Lung (tissue), 12 donors: Measurements from ENCODE around the gene ABHD12. TPM values are rescaled to one million over a fixed set of nuclear protein-coding genes. Genes with fewer than 3 reads are reported as not detected.
"Not testable (repeated sequence)": the region's sequence is repeated elsewhere in the genome, so short reads cannot be mapped to it uniquely, and the experiment has no call there.

Source experiments
- ATAC-seq: fragments of 200-7000 bp; cut with Tn5 transposase; one replicate; pipeline ENCODE4 v1.9.1; 2020; ENCODE audit warnings: moderate number of reproducible peaks; ENCODE audit not compliant: insufficient read depth, low FRiP score
- DNase-seq, 3 donors: peaks; one replicate each; pipeline ENCODE4 v3.0.0-alpha.2; 2013 to 2017
- H3K27ac ChIP-seq, 2 donors: one replicate each; pipeline ENCODE4 v1.5.1; 2013; ENCODE audit warnings: mild to moderate bottlenecking in 2 of 2, moderate library complexity in 2 of 2, control low read depth in 1 of 2, inconsistent platforms in 1 of 2, low read depth in 1 of 2, low read length in 1 of 2
- H3K27me3 ChIP-seq, 3 donors: one replicate each; pipeline ENCODE4 v1.5.1; 2013; ENCODE audit warnings: low read length in 2 of 3; ENCODE audit not compliant: control insufficient read depth in 3 of 3, insufficient read depth in 3 of 3
- H3K36me3 ChIP-seq, 4 donors: one replicate each; pipeline ENCODE4 v1.5.1; 2013; ENCODE audit warnings: low read length in 4 of 4, mild to moderate bottlenecking in 1 of 4, moderate library complexity in 1 of 4; ENCODE audit not compliant: control insufficient read depth in 4 of 4, insufficient read depth in 4 of 4
- H3K4me1 ChIP-seq, 5 donors: one replicate each; pipeline ENCODE4 v1.5.1; 2013; ENCODE audit warnings: low read length in 5 of 5, mild to moderate bottlenecking in 2 of 5, moderate library complexity in 1 of 5; ENCODE audit not compliant: control insufficient read depth in 5 of 5, insufficient read depth in 5 of 5
- H3K4me3 ChIP-seq: one replicate; pipeline ENCODE4 v1.5.1; 2013; ENCODE audit warnings: mild to moderate bottlenecking, control low read depth, moderate library complexity
- H3K9ac ChIP-seq, 2 donors: one replicate each; pipeline ENCODE4 v1.5.1; 2013; ENCODE audit warnings: low read length in 2 of 2, control low read depth in 1 of 2; ENCODE audit not compliant: insufficient read depth in 1 of 2
- H3K9me3 ChIP-seq, 4 donors: one replicate each; pipeline ENCODE4 v1.5.1; 2013; ENCODE audit warnings: low read length in 3 of 4, mild to moderate bottlenecking in 1 of 4, moderate library complexity in 1 of 4; ENCODE audit not compliant: control insufficient read depth in 4 of 4, insufficient read depth in 3 of 4
- CTCF ChIP-seq: IDR thresholded peaks from 2 replicates; pipeline ENCODE4 v1.5.1; 2012; ENCODE audit warnings: mild to moderate bottlenecking; ENCODE audit errors: control extremely low read depth, extremely low read depth
- WGBS, 2 donors: extraction: QIAGEN DNeasy Blood & Tissue Kit; methylation state at CpG; one replicate each; pipeline ENCODE4 v1.1.7; 2013; 5-methylcytosine and 5-hydroxymethylcytosine counted together
- polyA plus RNA-seq, 2 donors: library from polyadenylated mRNA; stranded (reverse); fragments of 200-250 nt; gene quantifications; one replicate each; pipeline ENCODE4 v1.2.1, GENCODE V29; 2013
- total RNA-seq, 2 donors: library from RNA; depleted of rRNA in 1 of 2; stranded (reverse); fragments of >200 nt in 1 of 2; gene quantifications; one replicate each; pipeline ENCODE4 v1.2.1, GENCODE V29; 2014 to 2021
- donor health status: control.
- donor health status: control.
- donor health status: Bipolar disorder and iron deficiency.
- donor health status: healthy.
- donor health status: DM: yes; HTN: yes; CAD: no.

Gene ABHD12
- total and polyA plus RNA-seq, 4 donors: 34.3 to 58.1 (median 44.6) TPM

- WGBS, 2 donors: 95 to 99% methylated on average over 6 of the region's 6 CpGs
- TF ChIP-seq CTCF: no peak
Observed at GRCh38 chr20:25269833-25270170, 120.8 kb downstream of the ABHD12 start.

GRCh38 chr20:25269057-25269832 lies 121.4 kb downstream of the ABHD12 start:
- DNase-seq (no peak), ATAC-seq (no peak)
- Histone ChIP-seq H3K27ac (no peak overlapping the region), H3K9ac (no peak overlapping the region), H3K4me1 (no peaks in the 10 kb centered on the region), H3K9me3 (no peaks in the 10 kb centered on the region), H3K4me3 (no peak overlapping the region), H3K27me3 (no peaks in the 10 kb centered on the region), H3K36me3 (peaks cover 0 to 31% (median 11%) of the 10 kb centered on the region in 4 donors)
- 89 to 92% methylated on average over 11 of the region's 11 CpGs for WGBS, 2 donors
- no peak for TF ChIP-seq CTCF

More at GRCh38 chr20:25269833-25270170, 120.8 kb downstream of the ABHD12 start:
- ATAC-seq: no peak
- H3K4me3 ChIP-seq: no peak overlapping the region
- H3K27ac ChIP-seq: no peak overlapping the region
- H3K36me3 ChIP-seq: peaks cover 0 to 36% (median 11%) of the 10 kb centered on the region in 4 donors
- no peak overlapping the region for H3K9ac ChIP-seq
- DNase-seq: peak in 1 of 3 donors; percentile 11
- H3K4me1 ChIP-seq: no peaks in the 10 kb centered on the region
- H3K9me3 ChIP-seq: no peaks in the 10 kb centered on the region
- H3K27me3 ChIP-seq: no peaks in the 10 kb centered on the region

- H3K4me3 ChIP-seq, H3K9me3 ChIP-seq, H3K9ac ChIP-seq, ATAC-seq, DNase-seq, H3K4me1 ChIP-seq, H3K27ac ChIP-seq, H3K27me3 ChIP-seq: not testable (repeated sequence)
- H3K36me3 ChIP-seq: peaks cover 6 to 12% (median 8%) of the 10 kb centered on the region in 4 donors
- 87 to 93% methylated on average over 16 of the region's 16 CpGs for WGBS, 2 donors
Observed at GRCh38 chr20:25260770-25261437, 129.7 kb downstream of the ABHD12 start.

DNA sequence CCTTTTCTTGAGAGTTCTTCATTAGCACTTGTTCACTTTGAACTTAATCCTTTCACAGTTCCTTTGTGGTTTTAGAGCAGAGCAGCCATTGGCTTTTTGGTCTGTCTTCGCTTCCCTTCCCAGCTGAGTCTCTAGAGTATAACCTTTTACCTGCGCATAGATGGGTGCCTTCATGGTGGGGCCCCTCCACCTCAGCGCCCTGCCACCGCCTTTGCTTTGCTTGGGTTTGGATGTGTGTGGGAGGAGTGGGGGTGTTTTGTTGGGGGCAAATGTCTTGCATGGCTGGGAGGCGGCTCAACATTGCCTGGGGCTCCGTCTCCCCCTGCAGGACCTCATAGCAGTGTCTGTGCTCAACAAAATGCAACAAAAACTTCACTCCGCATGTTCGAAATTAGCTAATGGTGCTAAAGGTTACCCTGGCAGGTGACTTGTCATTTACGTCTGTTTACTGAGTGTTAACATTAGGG lies 130.8 kb downstream of the ABHD12 start:
- 96% methylated on average over 9 of the region's 9 CpGs for WGBS, 2 donors
- TF ChIP-seq CTCF: no peak
- H3K9ac ChIP-seq: no peak overlapping the region
- no peak overlapping the region for H3K27ac ChIP-seq
- no peak for ATAC-seq
- no peaks in the 10 kb centered on the region for H3K9me3 ChIP-seq
- no peaks in the 10 kb centered on the region for H3K27me3 ChIP-seq
- peaks cover 6 to 14% (median 8%) of the 10 kb centered on the region in 4 donors for H3K36me3 ChIP-seq
- no peak overlapping the region for H3K4me3 ChIP-seq
- DNase-seq: no peak
- H3K4me1 ChIP-seq: peaks cover 0 to 5% (median 0%) of the 10 kb centered on the region in 5 donors
